ENCODE data around the gene TPRG1L.

DNA sequence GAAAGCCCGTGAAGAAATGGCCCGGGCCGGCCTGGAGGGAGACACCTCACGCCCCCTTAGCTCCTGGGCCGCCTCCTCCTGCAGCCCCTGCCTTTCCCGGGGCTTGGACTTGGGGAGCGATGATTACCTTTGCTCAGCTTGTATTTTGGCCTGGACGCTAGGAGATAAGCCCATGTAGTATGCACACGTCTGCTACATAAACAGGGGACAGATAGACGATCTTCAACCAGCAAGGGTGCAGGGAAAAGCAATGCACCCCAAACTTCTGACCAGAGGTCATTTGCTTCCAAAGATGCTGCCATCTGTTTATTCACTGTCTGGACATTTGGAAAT, 28.4 kb downstream of the TPRG1L start:
- TF ChIP-seq, protein P1, sequence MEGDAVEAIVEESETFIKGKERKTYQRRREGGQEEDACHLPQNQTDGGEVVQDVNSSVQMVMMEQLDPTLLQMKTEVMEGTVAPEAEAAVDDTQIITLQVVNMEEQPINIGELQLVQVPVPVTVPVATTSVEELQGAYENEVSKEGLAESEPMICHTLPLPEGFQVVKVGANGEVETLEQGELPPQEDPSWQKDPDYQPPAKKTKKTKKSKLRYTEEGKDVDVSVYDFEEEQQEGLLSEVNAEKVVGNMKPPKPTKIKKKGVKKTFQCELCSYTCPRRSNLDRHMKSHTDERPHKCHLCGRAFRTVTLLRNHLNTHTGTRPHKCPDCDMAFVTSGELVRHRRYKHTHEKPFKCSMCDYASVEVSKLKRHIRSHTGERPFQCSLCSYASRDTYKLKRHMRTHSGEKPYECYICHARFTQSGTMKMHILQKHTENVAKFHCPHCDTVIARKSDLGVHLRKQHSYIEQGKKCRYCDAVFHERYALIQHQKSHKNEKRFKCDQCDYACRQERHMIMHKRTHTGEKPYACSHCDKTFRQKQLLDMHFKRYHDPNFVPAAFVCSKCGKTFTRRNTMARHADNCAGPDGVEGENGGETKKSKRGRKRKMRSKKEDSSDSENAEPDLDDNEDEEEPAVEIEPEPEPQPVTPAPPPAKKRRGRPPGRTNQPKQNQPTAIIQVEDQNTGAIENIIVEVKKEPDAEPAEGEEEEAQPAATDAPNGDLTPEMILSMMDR (IDR thresholded peaks at IDR 0.05; ENCODE audit: insufficient read depth, low read length, poor library complexity, severe bottlenecking) = no peak
- no peak for TF ChIP-seq EZH2phosphoT487 (conservative IDR thresholded peaks at IDR 0.05; ENCODE audit: low read length)

All from SU-DHL-6 (cell line).